DMS53 treated with DMSO at 0.1 percent for 48 hours (cell line): ENCODE results near the gene MMP17.
"Not testable (repeated sequence)": the region's sequence is repeated elsewhere in the genome, so short reads cannot be mapped to it uniquely, and the experiment has no call there.

Experiments
- DNase-seq: peaks from one replicate; lab custom pipeline; 2025; ENCODE audit not compliant: unreplicated experiment; lab: John Stamatoyannopoulos, UW

The MMP17 gene

DNA sequence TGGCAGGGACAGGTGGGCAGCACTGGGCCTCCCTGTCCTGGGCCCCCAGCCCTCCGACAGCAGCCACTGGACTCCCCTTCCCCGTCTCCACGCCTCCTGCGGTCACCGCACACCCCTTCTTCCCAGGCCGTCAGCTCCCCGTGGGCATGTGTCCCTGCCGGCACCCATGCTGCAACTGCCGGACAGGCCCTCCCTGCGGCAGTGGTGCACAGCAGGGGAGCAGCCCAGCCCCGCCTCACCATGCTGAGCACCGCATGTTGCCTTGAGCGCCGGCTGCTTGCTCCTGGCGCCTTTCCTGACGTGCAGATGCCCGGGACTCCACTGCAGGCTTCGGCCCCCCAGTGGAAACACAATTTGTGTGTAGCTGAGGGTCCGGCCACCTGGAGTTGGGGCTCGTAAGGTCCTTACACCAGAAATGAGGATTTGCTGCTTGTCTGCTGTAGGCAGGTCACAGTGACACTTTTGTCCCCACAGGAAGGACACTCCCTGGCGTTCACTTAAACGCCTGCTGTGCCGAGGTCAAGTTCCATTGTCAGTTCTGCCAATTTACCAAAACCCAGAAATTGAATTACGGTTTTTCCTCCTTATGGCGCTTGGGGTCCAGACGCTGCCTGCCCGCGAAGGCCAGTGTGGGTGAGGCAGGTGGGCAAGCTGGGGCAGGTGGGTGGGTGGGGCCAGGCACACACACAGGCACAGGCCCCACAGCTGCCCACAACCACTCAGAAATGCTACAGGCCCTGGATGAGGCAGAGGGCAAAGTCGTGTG, 28.2 kb upstream of the MMP17 start:
- DNase-seq = no peak

DNA sequence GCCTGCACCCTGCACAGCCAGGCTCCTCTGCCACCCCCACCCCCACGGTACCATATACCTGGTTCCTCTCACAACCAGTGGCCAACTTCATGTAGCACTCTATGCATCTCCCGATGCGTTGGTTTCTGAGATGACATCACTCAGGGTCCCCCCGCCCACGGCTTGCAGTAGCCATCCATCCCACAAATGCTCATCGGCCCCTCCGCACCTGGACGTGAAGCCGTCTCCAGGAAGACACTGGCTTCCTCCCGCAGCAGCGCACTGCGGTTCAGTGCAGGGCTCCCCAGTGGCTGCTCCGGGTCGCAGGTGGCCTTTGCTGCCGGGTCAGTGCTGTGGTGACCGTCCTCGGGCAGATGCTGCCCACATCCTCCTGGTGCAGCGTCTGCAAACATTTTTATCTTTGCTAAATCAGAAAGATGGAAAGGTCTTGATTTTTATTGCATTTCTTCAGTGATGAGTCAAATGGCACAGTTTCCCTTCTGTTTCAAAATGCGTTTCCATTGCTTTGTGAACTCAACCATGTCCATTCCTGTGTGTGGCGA, 27.5 kb upstream of the MMP17 start:
- no peak for DNase-seq

DNA sequence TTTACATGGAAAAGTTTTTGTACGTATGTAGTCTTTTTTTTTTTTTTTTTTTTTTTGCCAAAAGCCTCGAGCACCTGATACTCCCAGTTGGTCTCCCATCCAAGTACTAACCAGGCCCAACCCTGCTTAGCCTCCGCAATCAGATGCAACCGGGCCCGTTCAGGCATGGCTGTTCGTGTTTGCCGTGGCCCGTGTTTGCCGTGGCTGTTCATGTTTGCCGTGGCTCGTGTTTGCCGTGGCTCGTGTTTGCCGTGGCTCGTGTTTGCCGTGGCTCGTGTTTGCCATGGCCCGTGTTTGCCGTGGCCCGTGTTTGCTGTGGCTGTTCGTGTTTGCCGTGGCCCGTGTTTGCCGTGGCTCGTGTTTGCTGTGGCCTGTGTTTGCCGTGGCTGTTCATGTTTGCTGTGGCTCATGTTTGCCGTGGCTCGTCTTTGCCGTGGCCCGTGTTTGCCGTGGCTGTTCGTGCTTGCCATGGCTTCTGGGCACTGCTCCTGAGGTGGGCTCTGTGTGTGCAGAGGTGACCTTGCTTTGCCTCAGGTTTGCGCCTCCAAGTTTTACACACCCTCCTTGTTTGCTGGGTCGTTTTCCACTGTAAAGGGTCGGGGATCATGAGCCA, 26.8 kb upstream of the MMP17 start:
- no peak for DNase-seq

DNA sequence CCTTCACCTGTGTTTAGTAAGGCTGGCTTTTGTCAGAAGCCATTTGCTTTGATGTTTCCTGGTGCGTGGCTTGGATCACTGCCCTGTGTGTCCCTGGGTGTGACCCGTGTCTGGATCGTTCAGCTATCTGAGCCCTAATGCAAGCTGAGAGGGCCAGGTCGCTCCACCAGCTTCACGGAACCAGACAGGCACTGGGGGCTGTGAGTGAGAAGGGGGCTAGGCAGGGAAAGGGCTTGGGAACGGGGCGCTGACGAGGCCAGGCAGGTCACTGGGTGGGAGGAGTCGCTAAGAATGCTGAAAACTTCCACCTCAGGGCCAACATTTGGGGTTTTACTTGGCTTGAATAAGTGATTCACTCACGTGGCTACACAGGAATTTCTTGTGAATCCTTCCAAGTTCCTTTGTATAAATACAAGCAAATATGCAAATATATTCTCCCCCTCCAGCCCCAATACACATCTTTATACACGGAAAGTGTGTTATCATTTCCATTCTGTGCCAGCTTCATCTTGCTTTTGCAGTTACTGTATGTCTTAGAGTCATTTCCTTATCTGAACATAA, 24.2 kb upstream of the MMP17 start:
- no peak for DNase-seq

DNA sequence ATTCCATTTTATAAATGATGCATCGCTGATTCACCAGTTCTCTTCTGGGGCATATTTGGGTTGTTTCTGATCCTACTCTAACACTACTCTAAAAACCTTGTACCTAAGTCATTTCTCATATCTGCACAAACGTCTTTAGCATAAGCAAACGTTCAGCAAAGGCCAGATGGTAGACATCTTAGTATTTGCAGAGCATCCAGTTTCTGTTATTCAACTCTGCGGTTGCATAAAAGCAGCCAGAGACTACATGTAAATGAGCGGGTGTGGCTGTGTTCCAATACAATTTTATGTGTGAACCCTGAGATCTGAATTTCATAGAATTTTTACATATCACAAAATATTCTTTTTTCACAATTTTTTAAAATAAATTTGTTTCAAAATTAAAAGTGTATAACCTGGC, 22.8 kb upstream of the MMP17 start:
- no peak for DNase-seq

DNA sequence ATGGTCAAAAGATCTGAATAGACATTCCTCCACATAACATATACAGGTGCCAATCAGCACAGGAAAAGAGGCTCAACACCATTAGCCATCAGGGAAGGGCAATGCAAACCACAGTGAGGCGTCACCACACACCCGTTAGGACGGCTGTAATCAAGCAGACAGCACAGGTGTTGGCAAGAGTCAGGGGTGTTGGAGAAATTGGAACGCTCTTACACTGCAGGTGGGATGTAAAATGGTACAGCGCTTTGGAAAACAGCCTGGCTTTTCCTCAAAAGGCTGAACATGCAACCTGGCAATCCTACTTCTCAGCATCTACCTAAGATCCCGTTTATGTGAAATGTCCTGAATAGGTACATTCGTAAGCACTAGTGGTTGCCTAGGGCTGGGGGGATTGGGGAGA, 21.5 kb upstream of the MMP17 start:
- DNase-seq = no peak

DNA sequence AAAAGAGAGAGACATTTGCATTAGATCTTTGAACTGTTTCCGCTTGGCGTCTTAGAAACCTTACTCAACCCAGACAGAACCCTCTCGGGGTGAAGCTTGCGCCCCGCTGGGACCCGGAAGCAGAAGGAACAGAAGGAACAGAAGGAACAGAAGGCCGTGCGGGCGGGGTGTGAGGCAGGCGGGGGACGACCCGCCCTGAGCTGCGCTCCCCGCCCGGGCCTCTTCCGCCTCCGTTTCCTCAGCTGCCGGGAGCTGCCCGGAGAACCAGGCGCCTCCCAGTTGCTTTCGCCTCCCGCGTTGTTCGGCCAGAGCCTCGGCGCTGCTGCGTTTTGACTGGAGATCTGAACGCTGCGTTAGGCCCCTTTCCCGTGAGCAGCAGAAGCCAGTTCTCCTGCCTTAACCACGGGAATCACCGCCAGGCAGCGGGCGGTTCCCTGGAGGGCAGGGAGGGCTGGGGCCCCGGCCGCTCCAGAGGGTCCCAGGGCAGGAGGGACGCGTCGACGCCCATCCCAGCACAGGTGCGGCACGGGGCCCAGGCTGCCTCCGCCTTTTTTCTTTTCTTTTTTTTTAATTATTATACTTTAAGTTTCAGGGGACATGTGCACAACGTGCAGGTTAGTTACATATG, 19.3 kb upstream of the MMP17 start:
- no peak for DNase-seq

DNA sequence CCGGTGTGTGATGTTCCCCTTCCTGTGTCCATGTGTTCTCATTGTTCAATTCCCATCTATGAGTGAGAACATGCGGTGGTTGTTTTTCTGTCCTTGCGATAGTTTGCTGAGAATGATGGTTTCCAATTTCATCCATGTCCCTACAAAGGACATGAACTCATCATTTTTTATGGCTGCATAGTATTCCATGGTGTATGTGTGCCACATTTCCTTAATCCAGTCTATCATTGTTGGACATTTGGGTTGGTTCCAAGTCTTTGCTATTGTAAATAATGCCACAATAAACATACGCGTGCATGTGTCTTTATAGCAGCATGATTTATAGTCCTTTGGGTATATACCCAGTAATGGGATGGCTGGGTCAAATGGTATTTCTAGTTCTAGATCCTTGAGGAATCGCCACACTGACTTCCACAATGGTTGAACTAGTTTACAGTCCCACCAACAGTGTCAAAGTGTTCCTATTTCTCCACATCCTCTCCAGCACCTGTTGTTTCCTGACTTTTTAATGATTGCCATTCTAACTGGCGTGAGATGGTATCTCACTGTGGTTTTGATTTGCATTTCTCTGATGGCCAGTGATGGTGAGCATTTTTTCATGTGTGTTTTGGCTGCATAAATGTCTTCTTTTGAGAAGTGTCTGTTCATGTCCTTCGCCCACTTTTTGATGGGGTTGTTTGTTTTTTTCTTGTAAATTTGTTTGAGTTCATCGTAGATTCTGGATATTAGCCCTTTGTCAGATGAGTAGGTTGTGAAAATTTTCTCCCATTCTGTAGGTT, 18.5 kb upstream of the MMP17 start:
- DNase-seq = not testable (repeated sequence)

DNA sequence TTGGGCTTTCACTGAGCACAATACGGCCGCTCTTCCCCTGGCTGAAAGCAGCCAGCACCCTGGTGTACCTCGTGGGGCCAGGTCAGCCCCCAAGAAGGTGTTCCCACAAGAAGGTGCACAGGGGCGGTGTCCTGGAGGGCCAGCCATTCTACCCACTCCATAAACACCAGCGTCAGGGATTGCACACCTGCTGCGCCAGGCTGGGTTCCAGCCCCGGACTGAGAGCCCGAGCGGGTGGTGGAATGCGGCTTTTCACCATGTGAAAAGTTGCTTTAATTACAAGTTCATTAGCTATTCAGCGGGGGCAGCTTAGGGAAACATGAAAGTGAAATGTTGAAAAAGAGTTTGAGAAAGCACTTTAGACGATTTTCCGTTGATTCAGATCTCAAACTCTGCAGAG, 17.5 kb upstream of the MMP17 start:
- no peak for DNase-seq

DNA sequence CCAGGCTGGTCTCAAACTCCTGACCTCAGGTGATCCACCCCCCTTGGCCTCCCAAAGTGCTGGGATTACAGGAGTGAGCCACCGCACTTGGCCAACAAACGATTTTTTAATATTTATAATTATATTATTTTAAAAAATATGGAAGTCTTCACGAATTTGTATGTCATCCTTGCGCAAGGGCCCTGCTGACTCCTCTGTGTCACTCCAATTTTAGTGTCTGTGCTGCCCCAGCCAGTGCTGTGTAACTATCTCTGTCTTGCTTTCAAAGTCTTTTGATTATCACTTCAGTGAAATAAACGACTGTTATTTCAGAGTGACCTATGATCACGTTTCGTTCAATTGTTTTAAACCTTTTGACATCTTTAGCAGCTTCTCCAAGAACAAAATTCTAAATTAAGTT, 13.1 kb upstream of the MMP17 start:
- DNase-seq = no peak

DNA sequence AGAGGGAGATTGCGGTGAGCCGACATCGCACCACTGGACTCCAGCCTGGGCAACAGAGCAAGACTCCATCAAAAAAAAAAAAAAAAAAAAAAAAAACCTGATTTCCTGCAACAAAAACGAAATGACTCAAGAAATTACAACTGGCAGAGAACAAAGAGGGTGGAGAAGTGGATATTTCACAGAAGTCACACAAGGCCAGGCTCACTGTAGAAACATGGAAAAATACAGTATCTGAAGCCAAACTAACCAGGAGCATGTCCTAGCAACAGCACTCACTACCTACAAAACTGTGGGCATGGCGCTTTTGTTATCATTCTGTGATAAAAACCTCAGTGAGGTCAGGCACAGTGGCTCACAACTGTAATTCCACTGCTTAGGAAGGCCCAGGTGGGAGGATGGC, 11.7 kb upstream of the MMP17 start:
- no peak for DNase-seq

DNA sequence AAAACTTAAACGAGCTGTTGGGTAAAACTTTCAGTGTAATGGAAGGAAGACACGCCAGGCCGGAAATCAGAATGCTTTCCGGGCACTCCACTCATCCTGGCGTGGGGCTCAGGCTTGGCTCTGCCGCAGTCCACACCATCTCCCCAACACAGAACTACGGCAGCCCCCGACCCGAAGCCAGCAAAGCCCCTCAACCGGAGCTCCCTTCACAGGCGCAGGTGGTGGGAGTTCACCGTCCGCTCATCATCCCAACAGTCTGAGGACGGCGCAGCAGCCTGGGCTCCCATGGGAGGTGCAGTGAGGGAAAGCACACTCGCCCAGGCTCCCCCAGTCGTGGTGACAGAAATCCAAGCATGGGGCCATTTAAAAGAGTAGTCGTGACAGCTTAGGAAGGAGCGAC, 11.0 kb upstream of the MMP17 start:
- no peak for DNase-seq

DNA sequence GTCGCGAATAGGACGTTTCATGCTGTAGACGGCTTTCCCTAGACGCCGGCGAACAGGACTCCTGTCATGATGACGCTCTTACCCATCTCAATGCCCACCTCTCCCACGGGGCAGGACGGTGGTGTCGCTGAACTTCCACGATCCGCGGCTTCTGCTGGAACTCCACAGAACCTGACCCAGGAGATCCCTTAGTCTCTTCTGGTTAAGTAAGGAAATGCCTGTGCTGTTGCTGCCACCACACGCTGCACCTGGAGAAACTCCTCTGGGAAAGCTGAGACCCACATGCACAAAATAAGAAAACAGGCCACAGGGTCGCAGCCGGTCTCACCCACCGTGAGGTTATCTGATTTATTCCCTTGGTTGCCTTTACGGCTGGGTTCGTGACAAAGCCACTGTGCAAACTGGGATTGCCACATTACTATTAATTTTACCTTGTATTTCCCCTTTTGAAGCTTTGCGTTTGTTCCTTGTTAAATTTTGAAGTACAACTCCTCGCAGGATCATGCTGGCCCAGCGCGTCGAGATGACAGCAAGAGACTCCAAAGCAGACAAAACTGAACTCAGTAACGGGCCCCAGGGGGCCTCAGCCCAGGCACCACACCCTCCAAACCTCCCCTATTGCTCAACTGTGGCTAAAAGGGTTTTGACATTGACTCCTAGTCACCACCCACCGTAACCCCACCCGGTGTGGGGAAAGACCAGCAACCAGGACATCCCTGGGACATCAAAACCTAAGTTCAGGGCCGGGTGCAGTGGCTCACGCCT, 9.2 kb upstream of the MMP17 start:
- no peak for DNase-seq

DNA sequence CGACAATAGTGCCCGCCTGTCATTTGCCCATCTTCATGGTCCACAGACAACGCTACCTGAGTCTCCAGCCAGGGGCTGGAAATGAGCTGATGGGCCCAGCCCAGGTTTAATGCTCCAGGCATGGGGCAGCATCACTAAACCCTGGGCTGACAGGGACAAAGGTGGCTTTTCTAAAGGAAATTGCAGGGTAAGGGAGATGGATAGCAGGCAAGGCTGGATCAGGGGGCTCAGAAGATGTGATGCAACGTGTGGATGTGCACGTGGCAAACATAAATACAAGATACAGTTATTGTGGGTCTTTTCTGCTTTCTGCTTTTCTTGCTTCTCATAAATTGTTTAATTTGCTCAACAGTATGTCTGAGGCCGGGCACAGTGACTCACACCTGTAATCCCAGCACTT, 3.7 kb upstream of the MMP17 start:
- DNase-seq = no peak

DNA sequence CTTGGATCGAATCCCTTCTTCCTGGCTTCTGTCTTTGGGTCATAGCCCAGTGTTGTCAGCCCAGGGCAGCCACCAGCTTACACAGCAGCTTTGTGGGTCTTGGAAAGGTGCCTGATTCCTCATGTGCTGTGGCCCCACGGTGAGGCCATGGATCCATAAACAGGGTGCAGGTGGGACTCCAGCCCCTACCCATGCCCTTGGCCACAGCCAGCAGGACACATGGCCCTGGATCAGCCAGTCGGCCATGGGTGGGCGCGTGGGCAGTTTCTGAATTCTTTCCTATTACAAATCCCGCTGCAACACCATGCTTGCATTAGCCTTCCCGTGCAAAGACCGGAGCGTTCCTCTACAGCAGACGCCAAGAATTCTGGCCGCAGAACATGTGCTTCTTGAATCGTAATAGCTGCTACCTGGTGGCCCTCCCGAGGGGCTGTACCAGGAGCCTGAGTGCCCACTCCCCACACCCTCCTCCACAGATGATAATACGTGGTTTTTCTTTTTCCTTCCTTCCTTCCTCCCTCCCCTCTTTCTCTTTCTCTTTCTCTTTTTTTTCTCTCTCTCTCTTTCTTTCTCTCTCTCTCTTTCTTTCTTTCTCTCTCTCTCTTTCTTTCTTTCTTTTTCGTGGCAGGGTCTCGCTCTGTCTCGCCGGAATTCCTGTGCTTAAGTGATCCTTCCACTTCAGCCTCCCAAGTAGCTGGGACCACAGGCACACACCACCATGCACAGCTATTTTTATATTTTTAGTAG, 2.9 kb upstream of the MMP17 start:
- no peak for DNase-seq

DNA sequence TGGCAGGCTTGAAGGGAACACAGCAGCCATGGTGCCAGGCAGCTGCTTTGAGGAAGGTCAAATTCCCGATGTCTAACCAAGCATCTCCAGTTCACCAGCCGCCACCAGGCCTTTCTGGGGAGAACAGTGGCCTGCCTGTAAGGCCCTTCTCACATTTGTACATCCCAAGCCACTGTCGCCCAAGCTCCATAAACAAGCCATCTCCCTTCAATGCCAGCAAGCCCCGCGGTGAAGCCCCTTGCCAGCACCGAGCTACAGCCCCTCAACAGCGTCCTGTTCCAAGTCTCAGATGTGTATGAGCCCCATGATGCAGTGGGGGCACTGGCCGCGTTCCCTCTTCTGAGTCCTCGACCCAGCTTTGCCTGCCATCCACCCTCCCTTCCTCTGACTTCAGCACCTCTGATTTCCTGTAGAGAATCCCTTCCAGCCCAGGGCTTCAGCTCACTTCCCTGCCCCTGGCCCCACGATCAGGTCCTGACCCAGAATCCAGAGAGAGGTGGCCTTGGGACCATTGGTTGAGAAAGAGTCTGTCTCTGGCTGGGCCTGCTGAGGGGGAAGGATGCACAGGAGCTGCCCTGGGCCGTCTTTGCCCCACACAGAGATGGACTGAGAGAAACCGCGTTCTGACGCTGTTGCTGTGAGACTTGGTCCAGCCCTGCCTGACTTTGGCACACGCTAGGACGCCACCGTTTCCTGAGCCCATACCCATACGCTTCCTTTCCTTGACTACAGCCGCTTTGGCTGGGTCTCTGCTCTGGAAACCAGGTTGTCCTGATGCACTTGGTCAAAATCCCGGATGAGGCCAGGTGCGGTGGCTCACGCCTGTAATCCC, 1.9 kb upstream of the MMP17 start:
- no peak for DNase-seq

DNA sequence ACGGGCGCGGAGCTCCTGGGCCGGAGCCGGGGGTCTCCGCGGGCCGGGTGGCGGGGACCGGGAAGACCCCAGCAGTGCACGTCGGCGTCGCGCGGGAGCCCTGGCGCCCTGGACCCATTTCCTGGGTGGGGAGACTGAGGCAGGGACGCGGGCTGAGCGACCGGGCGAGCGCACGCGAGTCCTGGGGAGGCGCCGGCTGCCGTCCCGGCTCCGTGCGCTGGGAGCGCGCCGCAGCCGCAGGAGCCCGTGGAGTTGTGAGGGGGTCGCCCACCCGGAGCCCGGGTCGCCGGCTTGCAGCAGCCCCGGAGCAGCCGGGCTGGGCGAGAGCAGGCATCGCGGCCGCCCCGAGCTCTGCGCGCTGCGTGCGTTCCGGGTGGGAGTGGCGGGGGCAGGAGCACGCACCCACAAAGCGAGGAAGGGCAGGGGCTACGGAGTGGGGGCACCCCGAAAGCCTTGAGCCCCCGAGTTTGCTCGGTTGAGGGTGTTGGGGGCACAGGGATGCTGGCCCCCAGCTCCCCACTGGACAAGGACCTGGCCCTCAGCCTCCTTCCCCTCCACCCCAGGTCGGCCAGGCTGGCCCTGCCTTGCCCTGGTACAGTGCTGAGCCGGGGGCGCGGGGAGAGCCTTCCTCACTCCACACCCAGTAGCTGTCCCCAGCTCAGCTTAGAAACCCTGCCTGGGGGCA, 620 bp downstream of the MMP17 start:
- peak; percentile 29 for DNase-seq

DNA sequence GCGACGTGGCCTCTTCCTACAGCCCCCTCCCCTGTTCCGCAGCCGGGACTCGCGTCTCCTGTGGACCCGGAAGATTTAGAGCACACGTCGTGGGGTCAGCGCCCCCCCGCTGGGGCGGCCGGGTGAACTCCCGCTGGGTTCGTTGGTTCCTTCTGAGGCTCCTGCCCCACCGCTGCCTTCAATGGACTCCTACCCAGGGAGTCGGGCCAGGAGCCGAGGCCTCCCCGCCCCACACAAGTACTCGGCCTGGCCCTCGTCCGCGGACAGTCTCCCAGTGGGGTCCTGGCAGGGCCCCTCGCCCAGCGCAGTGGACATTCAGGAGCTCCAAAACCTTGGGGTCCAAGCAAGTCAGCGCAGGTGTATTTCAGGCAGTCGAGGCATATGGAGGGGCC, 1.2 kb downstream of the MMP17 start:
- no peak for DNase-seq
